CD4-positive, alpha-beta T cell treated with Interferon gamma for 1 hour (primary cell): ENCODE data around the gene GPR107.

Experiments
- DNase-seq: peaks from one replicate; pipeline ENCODE4 v3.0.0-alpha.2; 2020

GPR107 gene

DNA sequence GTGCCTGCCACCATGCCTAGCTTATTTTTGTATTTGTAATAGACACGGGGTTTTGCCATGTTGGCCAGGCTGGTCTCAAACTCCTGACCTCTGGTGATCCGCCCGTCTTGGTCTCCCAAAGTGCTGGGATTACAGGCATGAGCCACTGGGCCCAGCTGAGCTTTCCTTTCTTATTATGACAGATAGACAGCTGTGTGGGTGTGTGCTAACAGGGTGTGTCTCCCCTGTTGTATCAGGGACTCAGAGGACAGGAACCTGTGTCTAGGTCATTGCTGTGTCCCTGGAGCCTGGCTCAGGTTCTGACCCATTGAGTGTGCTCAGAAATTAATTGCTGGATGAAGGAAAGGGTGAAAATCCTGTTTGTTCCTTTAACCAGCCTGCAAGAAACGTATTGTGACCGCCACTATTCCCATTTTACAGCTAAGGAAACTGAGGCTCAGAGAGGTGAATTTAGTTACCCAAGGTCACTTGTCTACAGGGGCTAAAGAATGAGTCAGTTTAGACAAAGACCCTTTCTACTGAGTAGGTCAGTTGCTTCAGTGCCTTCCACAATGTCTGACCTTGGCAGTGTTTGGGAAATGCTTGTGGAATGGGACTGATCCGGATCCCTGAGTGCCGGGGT is 135.3 kb downstream of the GPR107 start:
- DNase-seq: no peak
